HG03108 (cell line): ENCODE results near the gene NAV2.
"Not testable (repeated sequence)": the region's sequence is repeated elsewhere in the genome, so short reads cannot be mapped to it uniquely, and the experiment has no call there.

Experiments used
- ATAC-seq: cut with Tn5 transposase; IDR thresholded peaks from one replicate; pipeline ENCODE4 v1.9.1; 2021; ENCODE audit warnings: moderate library complexity; ENCODE audit not compliant: unreplicated experiment

The NAV2 gene

GRCh38 chr11:19917069-19917468, 204.4 kb downstream of the NAV2 start:
- no peak for ATAC-seq

GRCh38 chr11:19918302-19919049, 205.8 kb downstream of the NAV2 start:
- ATAC-seq, result no peak

- no peak for ATAC-seq
Measured at GRCh38 chr11:19919050-19919561, 206.5 kb downstream of the NAV2 start.

GRCh38 chr11:19920982-19921381, 208.3 kb downstream of the NAV2 start:
- no peak for ATAC-seq

GRCh38 chr11:19921976-19922688, 209.5 kb downstream of the NAV2 start:
- ATAC-seq, result no peak

- ATAC-seq, result no peak
Measured at GRCh38 chr11:19922689-19923035, 210.0 kb downstream of the NAV2 start.

GRCh38 chr11:19923626-19924025, 211.0 kb downstream of the NAV2 start:
- ATAC-seq, result no peak

GRCh38 chr11:19924311-19924710, 211.7 kb downstream of the NAV2 start:
- ATAC-seq, result no peak

GRCh38 chr11:19924716-19925115, 212.1 kb downstream of the NAV2 start:
- no peak for ATAC-seq

- ATAC-seq, result not testable (repeated sequence)
Measured at GRCh38 chr11:19927403-19927802, 214.8 kb downstream of the NAV2 start.

GRCh38 chr11:19929147-19929546, 216.5 kb downstream of the NAV2 start:
- no peak for ATAC-seq

- no peak for ATAC-seq
Measured at GRCh38 chr11:19929655-19930054, 217.0 kb downstream of the NAV2 start.

- ATAC-seq, result no peak
Measured at GRCh38 chr11:19931141-19931770, 218.6 kb downstream of the NAV2 start.

GRCh38 chr11:19931771-19932369, 219.2 kb downstream of the NAV2 start:
- ATAC-seq, result no peak

- ATAC-seq, result no peak
Measured at GRCh38 chr11:19933132-19933735, 220.6 kb downstream of the NAV2 start.

GRCh38 chr11:19933801-19934488, 221.3 kb downstream of the NAV2 start:
- no peak for ATAC-seq

GRCh38 chr11:19934828-19935259, 222.2 kb downstream of the NAV2 start:
- ATAC-seq, result no peak

GRCh38 chr11:19935507-19935906, 222.9 kb downstream of the NAV2 start:
- ATAC-seq, result no peak

- ATAC-seq, result no peak
Measured at GRCh38 chr11:19936461-19936860, 223.8 kb downstream of the NAV2 start.

- peak; percentile 65 for ATAC-seq
Measured at GRCh38 chr11:19938169-19938856, 225.7 kb downstream of the NAV2 start.
